ENCODE data around the gene SNTG2. TPM values are rescaled to one million over a fixed set of nuclear protein-coding genes. Genes with fewer than 3 reads are reported as not detected.
"Not testable (repeated sequence)": the region's sequence is repeated elsewhere in the genome, so short reads cannot be mapped to it uniquely, and the experiment has no call there.

SNTG2 gene
- total RNA-seq, 3 donors from 2014 or later (not counting 1 experiment from before 2014, with no cell fraction given) = not detected

- Histone ChIP-seq H3K9me3 (ENCODE audit: control insufficient read depth, insufficient read depth, low read length) (no peaks in the 10 kb centered on the region), H3K36me3 (ENCODE audit: control insufficient read depth, insufficient read depth, low read length) (no peaks in the 10 kb centered on the region), H3K27ac (ENCODE audit: low read length) (no peak within 1 kb of the TSS), H3K4me1 (ENCODE audit: control insufficient read depth, insufficient read depth, low read length) (no peaks in the 10 kb centered on the region), H3K4me3 (ENCODE audit: low read length) (no peak within 1 kb of the TSS), H3K27me3 (ENCODE audit: control insufficient read depth, insufficient read depth, low read length) (no peaks in the 10 kb centered on the region)
- H3K4me1 Mint-ChIP-seq = no peaks in the 10 kb centered on the region
- ATAC-seq = no peak
- whole genome bisulfite sequencing (ENCODE audit: insufficient coverage) = 92% methylated on average over 15 of the region's 15 CpGs
- no peak for DNase-seq
- no peak within 1 kb of the TSS for H3K4me3 Mint-ChIP-seq
- H3K27ac Mint-ChIP-seq = no peak within 1 kb of the TSS
- TF ChIP-seq CTCF (IDR thresholded peaks at IDR 0.05) = no peak
- H3K36me3 Mint-ChIP-seq = no peaks in the 10 kb centered on the region
- H3K9me3 Mint-ChIP-seq = no peaks in the 10 kb centered on the region
- intact Hi-C loops (cut with micrococcal nuclease) = no loop called here
- H3K27me3 Mint-ChIP-seq (ENCODE audit: low read depth in 2 of 2) = peaks cover 0 to 11% of the 10 kb centered on the region in 2 donors
These were observed 462.6 kb downstream of the SNTG2 start, which contains the start of gene TPO for GRCh38 chr2:1413156-1413710. TPO (plus strand) TSS chr2:1413463; CDS start chr2:1414409, 946 bp downstream.

- no peaks in the 10 kb centered on the region for H3K27me3 ChIP-seq (ENCODE audit: control insufficient read depth, insufficient read depth, low read length)
- H3K4me1 Mint-ChIP-seq = no peaks in the 10 kb centered on the region
- H3K27me3 Mint-ChIP-seq (ENCODE audit: low read depth in 2 of 2) = peaks cover 0 to 11% of the 10 kb centered on the region in 2 donors
These were observed 463.5 kb downstream of the SNTG2 start for GRCh38 chr2:1414121-1414520.

GRCh38 chr2:1414901-1415300 lies 464.3 kb downstream of the SNTG2 start:
- H3K27ac ChIP-seq (ENCODE audit: low read length); H3K27me3 ChIP-seq (ENCODE audit: control insufficient read depth, insufficient read depth, low read length); ATAC-seq; intact Hi-C loops (cut with micrococcal nuclease); H3K36me3 ChIP-seq (ENCODE audit: control insufficient read depth, insufficient read depth, low read length); H3K9me3 Mint-ChIP-seq; H3K4me3 ChIP-seq (ENCODE audit: low read length); DNase-seq; H3K36me3 Mint-ChIP-seq; H3K9me3 ChIP-seq (ENCODE audit: control insufficient read depth, insufficient read depth, low read length); H3K4me1 ChIP-seq (ENCODE audit: control insufficient read depth, insufficient read depth, low read length); H3K4me1 Mint-ChIP-seq; H3K27ac Mint-ChIP-seq; H3K4me3 Mint-ChIP-seq: not testable (repeated sequence)
- peaks cover 0 to 11% of the 10 kb centered on the region in 2 donors for H3K27me3 Mint-ChIP-seq (ENCODE audit: low read depth in 2 of 2)
- WGBS (ENCODE audit: insufficient coverage) = 85% methylated on average over 11 of the region's 11 CpGs

More at GRCh38 chr2:1414121-1414520, 463.5 kb downstream of the SNTG2 start:
- Mint-ChIP-seq H3K27ac (no peak overlapping the region), H3K36me3 (no peaks in the 10 kb centered on the region), H3K4me3 (no peak overlapping the region), H3K9me3 (no peaks in the 10 kb centered on the region)
- intact Hi-C loops (cut with micrococcal nuclease) = no loop called here
- Histone ChIP-seq H3K9me3 (ENCODE audit: control insufficient read depth, insufficient read depth, low read length) (no peaks in the 10 kb centered on the region), H3K27ac (ENCODE audit: low read length) (no peak overlapping the region), H3K4me3 (ENCODE audit: low read length) (no peak overlapping the region), H3K36me3 (ENCODE audit: control insufficient read depth, insufficient read depth, low read length) (no peaks in the 10 kb centered on the region), H3K4me1 (ENCODE audit: control insufficient read depth, insufficient read depth, low read length) (no peaks in the 10 kb centered on the region)
- TF ChIP-seq CTCF (IDR thresholded peaks at IDR 0.05) = no peak
- 88% methylated on average over 13 of the region's 13 CpGs for WGBS (ENCODE audit: insufficient coverage)
- no peak for ATAC-seq
- no peak for DNase-seq

- intact Hi-C loops (cut with micrococcal nuclease) = no loop called here
- no peak overlapping the region for H3K27ac ChIP-seq (ENCODE audit: low read length)
- WGBS (ENCODE audit: insufficient coverage) = 88% methylated on average over 6 of the region's 6 CpGs
- Mint-ChIP-seq H3K27me3 (ENCODE audit: low read depth in 2 of 2) (peaks cover 0 to 10% of the 10 kb centered on the region in 2 donors), H3K4me3 (no peak overlapping the region), H3K36me3 (no peaks in the 10 kb centered on the region), H3K27ac (no peak overlapping the region), H3K4me1 (no peaks in the 10 kb centered on the region), H3K9me3 (no peaks in the 10 kb centered on the region)
- no peaks in the 10 kb centered on the region for H3K27me3 ChIP-seq (ENCODE audit: control insufficient read depth, insufficient read depth, low read length)
- no peak for TF ChIP-seq CTCF (IDR thresholded peaks at IDR 0.05)
- H3K9me3 ChIP-seq (ENCODE audit: control insufficient read depth, insufficient read depth, low read length) = no peaks in the 10 kb centered on the region
- H3K4me3 ChIP-seq (ENCODE audit: low read length) = no peak overlapping the region
- H3K4me1 ChIP-seq (ENCODE audit: control insufficient read depth, insufficient read depth, low read length) = no peaks in the 10 kb centered on the region
- DNase-seq (no peak), ATAC-seq (no peak)
- no peaks in the 10 kb centered on the region for H3K36me3 ChIP-seq (ENCODE audit: control insufficient read depth, insufficient read depth, low read length)
These were observed 464.9 kb downstream of the SNTG2 start for GRCh38 chr2:1415501-1415900.

All from natural killer cell (primary cell).